Uterus (tissue), 2 donors: ENCODE measurements around the gene TRIP13.

ENCODE experiments used
- POLR2A ChIP-seq, 2 donors: fragments of 450-650 bp; IDR thresholded peaks; one replicate each; pipeline ENCODE4 v1.6.1; 2016; ENCODE audit warnings: antibody characterized with exemption in 2 of 2, mild to moderate bottlenecking in 1 of 2, moderate library complexity in 1 of 2
- TF ChIP-seq, protein P1 (sequence below), 4 experiments: fragments of 200-600 bp in 2 of 4; fragments of 450-650 bp in 2 of 4; sonication (generic) in 2 of 4; IDR thresholded peaks; one replicate each; pipeline ENCODE4 v1.5.1; 2016 to 2019; ENCODE audit warnings: antibody characterized with exemption in 4 of 4, mild to moderate bottlenecking in 2 of 4, moderate library complexity in 1 of 4

DNA sequence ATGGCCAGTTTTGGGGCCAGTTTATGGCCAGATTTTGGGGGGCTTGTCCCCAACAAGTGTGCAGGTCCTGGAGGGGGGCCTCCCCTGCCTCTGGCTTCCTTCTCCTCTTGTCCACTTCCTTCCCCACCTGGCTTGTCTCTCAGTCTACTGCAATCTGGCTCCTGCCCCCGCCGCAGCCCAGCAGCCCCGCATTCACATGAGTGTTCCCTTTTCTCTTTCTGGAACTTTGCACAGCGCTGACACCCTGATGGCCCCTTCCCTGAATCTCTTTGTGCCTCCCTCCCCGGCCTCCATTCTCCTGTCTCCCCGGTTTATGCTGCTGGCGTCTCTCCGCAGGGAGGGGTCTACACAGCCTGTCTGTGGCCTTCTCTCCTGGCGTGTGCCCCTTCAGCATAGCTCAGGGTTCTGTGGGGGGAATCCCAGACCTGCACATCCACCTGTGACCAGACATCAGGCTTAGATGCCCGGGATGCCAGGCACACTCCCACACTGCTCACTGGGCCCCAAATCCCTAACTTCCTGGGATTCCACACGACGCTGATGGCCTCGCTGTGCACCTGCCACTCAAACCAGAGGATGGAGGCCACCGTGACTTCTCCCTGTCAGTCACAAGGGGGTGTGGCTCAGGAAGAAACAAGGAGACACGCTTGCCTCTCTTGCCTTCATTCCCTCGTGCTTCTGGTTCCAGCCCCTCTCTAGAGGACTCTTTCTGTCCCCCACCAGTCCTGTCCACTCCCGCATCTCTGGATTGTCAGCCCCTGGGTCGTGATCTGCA is 17.5 kb downstream of the TRIP13 start:
- TF ChIP-seq, protein P1, sequence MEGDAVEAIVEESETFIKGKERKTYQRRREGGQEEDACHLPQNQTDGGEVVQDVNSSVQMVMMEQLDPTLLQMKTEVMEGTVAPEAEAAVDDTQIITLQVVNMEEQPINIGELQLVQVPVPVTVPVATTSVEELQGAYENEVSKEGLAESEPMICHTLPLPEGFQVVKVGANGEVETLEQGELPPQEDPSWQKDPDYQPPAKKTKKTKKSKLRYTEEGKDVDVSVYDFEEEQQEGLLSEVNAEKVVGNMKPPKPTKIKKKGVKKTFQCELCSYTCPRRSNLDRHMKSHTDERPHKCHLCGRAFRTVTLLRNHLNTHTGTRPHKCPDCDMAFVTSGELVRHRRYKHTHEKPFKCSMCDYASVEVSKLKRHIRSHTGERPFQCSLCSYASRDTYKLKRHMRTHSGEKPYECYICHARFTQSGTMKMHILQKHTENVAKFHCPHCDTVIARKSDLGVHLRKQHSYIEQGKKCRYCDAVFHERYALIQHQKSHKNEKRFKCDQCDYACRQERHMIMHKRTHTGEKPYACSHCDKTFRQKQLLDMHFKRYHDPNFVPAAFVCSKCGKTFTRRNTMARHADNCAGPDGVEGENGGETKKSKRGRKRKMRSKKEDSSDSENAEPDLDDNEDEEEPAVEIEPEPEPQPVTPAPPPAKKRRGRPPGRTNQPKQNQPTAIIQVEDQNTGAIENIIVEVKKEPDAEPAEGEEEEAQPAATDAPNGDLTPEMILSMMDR (IDR thresholded peaks at IDR 0.05) = no peak
- no peak for TF ChIP-seq POLR2A (IDR thresholded peaks at IDR 0.05)
